Measurements from ENCODE around the gene VPS26C.
A peak's percentile ranks its signal among the peaks of the same experiment; 100 is the strongest.

The VPS26C gene

GRCh38 chr21:37266515-37267221, 466 bp downstream of the VPS26C start:
- DNase-seq (ENCODE audit: low read depth, low spot score), result peak; percentile 60

GRCh38 chr21:37264808-37265207, 2.3 kb downstream of the VPS26C start:
- no peak for DNase-seq (ENCODE audit: low read depth, low spot score)

- no peak for DNase-seq (ENCODE audit: low read depth, low spot score)
Measured at GRCh38 chr21:37263827-37264600, 3.1 kb downstream of the VPS26C start.

- no peak for DNase-seq (ENCODE audit: low read depth, low spot score)
Measured at GRCh38 chr21:37259426-37259825, 7.7 kb downstream of the VPS26C start.

GRCh38 chr21:37257967-37258877, 8.9 kb downstream of the VPS26C start:
- peak; percentile 78 for DNase-seq (ENCODE audit: low read depth, low spot score)

- DNase-seq (ENCODE audit: low read depth, low spot score), result peak; percentile 55
Measured at GRCh38 chr21:37257511-37257966, 9.6 kb downstream of the VPS26C start.

- peak; percentile 43 for DNase-seq (ENCODE audit: low read depth, low spot score)
Measured at GRCh38 chr21:37253991-37254390, 13.1 kb downstream of the VPS26C start.

GRCh38 chr21:37251294-37251634, 15.9 kb downstream of the VPS26C start:
- DNase-seq (ENCODE audit: low read depth, low spot score), result no peak

- no peak for DNase-seq (ENCODE audit: low read depth, low spot score)
Measured at GRCh38 chr21:37249112-37249904, 17.8 kb downstream of the VPS26C start.

- no peak for DNase-seq (ENCODE audit: low read depth, low spot score)
Measured at GRCh38 chr21:37248298-37248697, 18.8 kb downstream of the VPS26C start.

GRCh38 chr21:37245151-37245550, 22.0 kb downstream of the VPS26C start:
- DNase-seq (ENCODE audit: low read depth, low spot score), result no peak

GRCh38 chr21:37244501-37245095, 22.5 kb downstream of the VPS26C start:
- DNase-seq (ENCODE audit: low read depth, low spot score), result peak; percentile 65

GRCh38 chr21:37243961-37244360, 23.2 kb downstream of the VPS26C start:
- no peak for DNase-seq (ENCODE audit: low read depth, low spot score)

GRCh38 chr21:37241426-37241825, 25.7 kb downstream of the VPS26C start:
- DNase-seq (ENCODE audit: low read depth, low spot score), result no peak

- no peak for DNase-seq (ENCODE audit: low read depth, low spot score)
Measured at GRCh38 chr21:37240978-37241377, 26.2 kb downstream of the VPS26C start.

- DNase-seq (ENCODE audit: low read depth, low spot score), result no peak
Measured at GRCh38 chr21:37237764-37238163, 29.4 kb downstream of the VPS26C start.

- DNase-seq (ENCODE audit: low read depth, low spot score), result no peak
Measured at GRCh38 chr21:37237346-37237745, 29.8 kb downstream of the VPS26C start.

GRCh38 chr21:37233551-37234146, 33.5 kb downstream of the VPS26C start:
- DNase-seq (ENCODE audit: low read depth, low spot score), result no peak

GRCh38 chr21:37232274-37233018, 34.7 kb downstream of the VPS26C start:
- no peak for DNase-seq (ENCODE audit: low read depth, low spot score)

- DNase-seq (ENCODE audit: low read depth, low spot score), result no peak
Measured at GRCh38 chr21:37231671-37232070, 35.5 kb downstream of the VPS26C start.
